A673 (cell line): ENCODE measurements around the gene OXSR1. TPM values are rescaled to one million over a fixed set of nuclear protein-coding genes. Genes with fewer than 3 reads are reported as not detected.

ENCODE experiments used
- BruUV-seq: library from RNA; stranded (reverse); fragments of 400-500 nt; replicated peaks from 2 replicates; lab custom pipeline; 2021; lab: Mats Ljungman, UMichigan
- CTCF ChIA-PET: fragments of 300-600 bp; sonication (Branson Sonifier 250); formaldehyde crosslinking; loops from one replicate; lab custom pipeline; 2022; ENCODE audit warnings: antibody characterized with exemption; lab: Charles Lee
- POLR2A ChIA-PET: fragments of 300-600 bp; sonication (Branson Sonifier 250); formaldehyde crosslinking; loops from one replicate; lab custom pipeline; 2022; ENCODE audit warnings: antibody characterized with exemption; ENCODE audit not compliant: low non-redundant PET; lab: Charles Lee
- DNase-seq: peaks from one replicate; pipeline ENCODE4 v3.0.0-alpha.2; 2015; ENCODE audit warnings: low spot score
- H3K27ac ChIP-seq: fragments of 200-600 bp; sonication (generic); 2 replicates; pipeline ENCODE4 v1.5.1; 2016; ENCODE audit warnings: mixed run types, low read depth, mild to moderate bottlenecking, mixed read lengths, antibody characterized with exemption, low read length; ENCODE audit not compliant: poor library complexity, severe bottlenecking
- H3K27me3 ChIP-seq: fragments of 200-600 bp; sonication (generic); replicated peaks from 2 replicates; pipeline ENCODE4 v1.6.1; 2017; ENCODE audit warnings: mixed run types, low read depth, mild to moderate bottlenecking, mixed read lengths, antibody characterized with exemption, low read length; ENCODE audit not compliant: insufficient read depth, poor library complexity
- H3K36me3 ChIP-seq: fragments of 200-600 bp; sonication (generic); 2 replicates; pipeline ENCODE4 v1.6.1; 2016; ENCODE audit warnings: mixed run types, mild to moderate bottlenecking, mixed read lengths, antibody characterized with exemption, low read length; ENCODE audit not compliant: insufficient read depth, poor library complexity, severe bottlenecking
- H3K4me1 ChIP-seq: fragments of 200-600 bp; sonication (generic); 2 replicates; pipeline ENCODE4 v1.6.1; 2017; ENCODE audit warnings: mixed run types, mild to moderate bottlenecking, mixed read lengths, antibody characterized with exemption, low read length; ENCODE audit not compliant: insufficient read depth, poor library complexity, severe bottlenecking
- H3K4me3 ChIP-seq: fragments of 200-600 bp; sonication (generic); 2 replicates; pipeline ENCODE4 v1.5.1; 2016; ENCODE audit warnings: low read depth, mixed run types, mild to moderate bottlenecking, mixed read lengths, low read length; ENCODE audit not compliant: poor library complexity, severe bottlenecking
- H3K9me3 ChIP-seq: fragments of 200-600 bp; sonication (generic); 2 replicates; pipeline ENCODE4 v1.6.1; 2016; ENCODE audit warnings: mixed run types, low read depth, mild to moderate bottlenecking, mixed read lengths, antibody characterized with exemption, low read length; ENCODE audit not compliant: poor library complexity, severe bottlenecking
- CTCF ChIP-seq: fragments of 300-800, 200-600 bp; sonication (generic); conservative IDR thresholded peaks from 2 replicates; pipeline ENCODE4 v1.5.1; 2017; ENCODE audit warnings: low read depth, mild to moderate bottlenecking, antibody characterized with exemption, low read length, moderate library complexity, mixed read lengths
- EZH2 ChIP-seq: fragments of 200-600 bp; sonication (generic); IDR thresholded peaks from 2 replicates; pipeline ENCODE4 v1.6.1; 2017; ENCODE audit warnings: borderline replicate concordance, low read depth, mild to moderate bottlenecking, mixed read lengths, antibody characterized with exemption, low read length; ENCODE audit not compliant: poor library complexity, severe bottlenecking
- intact Hi-C: fragments of 100-400 bp; cut with micrococcal nuclease; formaldehyde crosslinking; loops from one replicate; pipeline ENCODE4 v1.10.0; 2022; ENCODE audit not compliant: unreplicated experiment
- total RNA-seq: library from RNA; stranded (reverse); gene quantifications from 2 replicates; pipeline ENCODE4 v1.2.3, GENCODE V29; 2021

Gene OXSR1
- total RNA-seq, 1 experiment from 2014 or later: 30.9 TPM

- Histone ChIP-seq H3K27me3 (no peaks in the 10 kb centered on the region), H3K4me1 (no peaks in the 10 kb centered on the region), H3K4me3 (no peak overlapping the region), H3K36me3 (no peaks in the 10 kb centered on the region), H3K9me3 (no peaks in the 10 kb centered on the region), H3K27ac (no peak overlapping the region)
- no peak for DNase-seq
- BruUV-seq: no TSS peak
- CTCF ChIA-PET: no interaction called here
- POLR2A ChIA-PET: no interaction called here
- TF ChIP-seq CTCF: no peak
- TF ChIP-seq EZH2: no peak
- intact Hi-C loops: no loop called here
Measured at GRCh38 chr3:38264779-38265178, 99.4 kb downstream of the OXSR1 start.

- ChIA-PET CTCF (no interaction called here), POLR2A (no interaction called here)
- Histone ChIP-seq H3K9me3 (no peaks in the 10 kb centered on the region), H3K4me3 (no peak within 1 kb of the TSS), H3K36me3 (no peaks in the 10 kb centered on the region), H3K4me1 (no peaks in the 10 kb centered on the region), H3K27ac (no peak within 1 kb of the TSS), H3K27me3 (no peaks in the 10 kb centered on the region)
- DNase-seq: no peak
- intact Hi-C loops: no loop called here
- BruUV-seq: no TSS peak
- TF ChIP-seq CTCF: no peak
- no peak for TF ChIP-seq EZH2
Measured at GRCh38 chr3:38265604-38266307, 100.4 kb downstream of the OXSR1 start, which contains the start of gene SLC22A13. SLC22A13 (plus strand) TSS chr3:38265812; CDS start chr3:38265861, 49 bp downstream.

DNA sequence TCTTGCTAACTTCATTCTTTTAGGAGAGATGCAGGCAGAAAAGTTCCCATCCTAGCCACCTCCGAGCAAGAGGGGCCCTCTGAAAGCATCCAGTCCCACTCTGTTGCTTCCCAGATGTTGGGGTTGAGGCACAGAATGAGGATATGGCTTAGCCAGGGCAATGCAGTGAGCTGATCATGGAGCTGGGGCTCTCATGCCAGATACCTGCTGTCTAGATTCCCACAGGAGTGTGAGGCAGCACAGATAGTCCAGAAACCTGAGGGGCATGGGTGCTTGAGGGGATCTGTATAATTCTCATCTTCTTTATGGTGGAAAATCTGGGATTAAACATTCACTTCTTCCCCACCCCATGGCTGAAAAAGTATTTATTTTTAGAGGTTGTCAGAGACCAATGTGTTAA is 101.5 kb downstream of the OXSR1 start:
- BruUV-seq: no TSS peak
- Histone ChIP-seq H3K27ac (no peak overlapping the region), H3K9me3 (no peaks in the 10 kb centered on the region), H3K27me3 (no peaks in the 10 kb centered on the region), H3K4me3 (no peak overlapping the region), H3K36me3 (no peaks in the 10 kb centered on the region), H3K4me1 (no peaks in the 10 kb centered on the region)
- intact Hi-C loops: no loop called here
- TF ChIP-seq CTCF: no peak
- TF ChIP-seq EZH2: no peak
- ChIA-PET POLR2A (no interaction called here), CTCF (interaction anchor here (0.7 kb wide), 1 partner anchor 102 kb away, joined by 7 read pairs; no protein-coding TSS in a partner anchor)
- DNase-seq: no peak
